Fibroblast of lung (primary cell): Measurements from ENCODE around the gene LRRC70.

Experiments
- EZH2 ChIP-seq: IDR thresholded peaks from 2 replicates; pipeline ENCODE4 v1.5.1; 2012; ENCODE audit warnings: low read length, control low read depth, mild to moderate bottlenecking; ENCODE audit errors: missing control alignments
- TF ChIP-seq, protein P1 (sequence below), 2 donors: IDR thresholded peaks in 1 of 2; conservative IDR thresholded peaks in 1 of 2; 1 replicate in 1 of 2; 2 replicates in 1 of 2; pipeline ENCODE4 v1.5.1; 2011 to 2012; ENCODE audit warnings: low read length in 2 of 2, control low read depth in 1 of 2, inconsistent platforms in 1 of 2, low read depth in 1 of 2, mild to moderate bottlenecking in 1 of 2

DNA sequence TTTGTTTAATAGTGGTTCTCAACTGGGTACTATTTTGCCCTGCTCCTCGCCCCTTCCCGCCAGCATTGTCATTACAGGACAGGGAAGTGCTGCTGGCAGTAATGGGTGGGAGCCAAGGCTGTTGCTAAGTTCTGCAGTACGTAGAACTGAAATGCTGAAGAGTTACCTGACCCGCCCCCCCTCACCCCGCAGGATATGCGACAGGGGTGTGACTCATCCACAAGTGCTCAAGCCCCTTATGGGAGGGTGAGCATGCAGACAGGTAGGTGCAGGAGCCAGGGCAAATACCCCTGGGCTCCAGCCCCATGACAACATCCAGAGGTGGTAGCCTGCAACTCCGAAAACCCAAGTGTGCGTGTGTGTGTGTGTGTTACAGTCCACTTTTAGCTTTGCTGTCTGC lies 35.7 kb downstream of the LRRC70 start:
- TF ChIP-seq, protein P1, sequence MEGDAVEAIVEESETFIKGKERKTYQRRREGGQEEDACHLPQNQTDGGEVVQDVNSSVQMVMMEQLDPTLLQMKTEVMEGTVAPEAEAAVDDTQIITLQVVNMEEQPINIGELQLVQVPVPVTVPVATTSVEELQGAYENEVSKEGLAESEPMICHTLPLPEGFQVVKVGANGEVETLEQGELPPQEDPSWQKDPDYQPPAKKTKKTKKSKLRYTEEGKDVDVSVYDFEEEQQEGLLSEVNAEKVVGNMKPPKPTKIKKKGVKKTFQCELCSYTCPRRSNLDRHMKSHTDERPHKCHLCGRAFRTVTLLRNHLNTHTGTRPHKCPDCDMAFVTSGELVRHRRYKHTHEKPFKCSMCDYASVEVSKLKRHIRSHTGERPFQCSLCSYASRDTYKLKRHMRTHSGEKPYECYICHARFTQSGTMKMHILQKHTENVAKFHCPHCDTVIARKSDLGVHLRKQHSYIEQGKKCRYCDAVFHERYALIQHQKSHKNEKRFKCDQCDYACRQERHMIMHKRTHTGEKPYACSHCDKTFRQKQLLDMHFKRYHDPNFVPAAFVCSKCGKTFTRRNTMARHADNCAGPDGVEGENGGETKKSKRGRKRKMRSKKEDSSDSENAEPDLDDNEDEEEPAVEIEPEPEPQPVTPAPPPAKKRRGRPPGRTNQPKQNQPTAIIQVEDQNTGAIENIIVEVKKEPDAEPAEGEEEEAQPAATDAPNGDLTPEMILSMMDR (conservative IDR thresholded peaks at IDR 0.05 in 1 of 2, IDR thresholded peaks at IDR 0.05 in 1 of 2; ENCODE audit: low read depth in 1 of 2, low read length in 2 of 2), result no peak
- TF ChIP-seq EZH2, result no peak
